HepG2 (cell line): Measurements from ENCODE around the gene NLRC4. TPM values are rescaled to one million over a fixed set of nuclear protein-coding genes. Genes with fewer than 3 reads are reported as not detected.
A peak's percentile ranks its signal among the peaks of the same experiment; 100 is the strongest.

Experiments
- AHDC1 ChIP-seq: sonication (generic); formaldehyde crosslinking; IDR thresholded peaks from 2 replicates; pipeline ENCODE4 v1.5.1; 2020; ENCODE audit warnings: mild to moderate bottlenecking, missing genetic modification reagents, borderline replicate concordance
- CHD2 ChIP-seq: IDR thresholded peaks from 2 replicates; pipeline ENCODE4 v1.6.1; 2011; ENCODE audit warnings: low read depth, low read length, improper control_type of control experiment
- CSRNP2 ChIP-seq: sonication (generic); formaldehyde crosslinking; conservative IDR thresholded peaks from 2 replicates; pipeline ENCODE4 v1.8.0; 2022; ENCODE audit warnings: low read depth, missing genetic modification reagents
- FOXA3 ChIP-seq: IDR thresholded peaks from 2 replicates; pipeline ENCODE4 v1.6.1; 2016; ENCODE audit warnings: missing genetic modification reagents, missing compliant biosample characterization
- FOXC1 ChIP-seq: sonication (generic); formaldehyde crosslinking; IDR thresholded peaks from 2 replicates; pipeline ENCODE4 v1.8.0; 2022; ENCODE audit warnings: mild to moderate bottlenecking, missing genetic modification reagents, borderline replicate concordance
- FOXM1 ChIP-seq: sonication (generic); formaldehyde crosslinking; IDR thresholded peaks from 2 replicates; pipeline ENCODE4 v1.5.0; 2020; ENCODE audit warnings: missing genetic modification reagents
- GTF2F1 ChIP-seq: fragments of 150-350 bp; IDR thresholded peaks from 2 replicates; pipeline ENCODE4 v1.6.1; 2014; ENCODE audit warnings: low read length
- MAFK ChIP-seq, 2 experiments: IDR thresholded peaks in 1 of 2; conservative IDR thresholded peaks in 1 of 2; 2 replicates each; pipeline ENCODE4 v1.6.1; 2011; ENCODE audit warnings: improper control_type of control experiment in 2 of 2, low read length in 2 of 2
- MYNN ChIP-seq: sonication (generic); formaldehyde crosslinking; IDR thresholded peaks from 2 replicates; pipeline ENCODE4 v1.4.0; 2020; ENCODE audit warnings: mild to moderate bottlenecking, low read depth, missing genetic modification reagents
- SSRP1 ChIP-seq: IDR thresholded peaks from 2 replicates; pipeline ENCODE4 v1.6.1; 2016; ENCODE audit warnings: control low read depth
- ZBTB25 ChIP-seq: IDR thresholded peaks from 2 replicates; pipeline ENCODE4 v1.6.1; 2018; ENCODE audit warnings: missing genetic modification reagents
- ZFP36L2 ChIP-seq: sonication (generic); formaldehyde crosslinking; IDR thresholded peaks from 2 replicates; pipeline ENCODE4 v1.4.0; 2020; ENCODE audit warnings: missing genetic modification reagents
- ZMAT3 ChIP-seq: sonication (generic); formaldehyde crosslinking; conservative IDR thresholded peaks from 2 replicates; pipeline ENCODE4 v1.7.0; 2021; ENCODE audit warnings: missing genetic modification reagents
- ZNF12 ChIP-seq: sonication (generic); formaldehyde crosslinking; IDR thresholded peaks from 2 replicates; pipeline ENCODE4 v1.5.0; 2020; ENCODE audit warnings: missing genetic modification reagents
- ZNF230 ChIP-seq: sonication (generic); formaldehyde crosslinking; IDR thresholded peaks from 2 replicates; pipeline ENCODE4 v1.4.0; 2020; ENCODE audit warnings: mild to moderate bottlenecking, missing genetic modification reagents
- ZNF343 ChIP-seq: sonication (generic); formaldehyde crosslinking; IDR thresholded peaks from 2 replicates; pipeline ENCODE4 v1.4.0; 2020; ENCODE audit warnings: mild to moderate bottlenecking, missing genetic modification reagents
- ZNF460 ChIP-seq: sonication (generic); formaldehyde crosslinking; IDR thresholded peaks from 2 replicates; pipeline ENCODE4 v1.5.1; 2020; ENCODE audit warnings: missing genetic modification reagents, mild to moderate bottlenecking, borderline replicate concordance
- ZNF574 ChIP-seq: sonication (generic); formaldehyde crosslinking; IDR thresholded peaks from 2 replicates; pipeline ENCODE4 v1.4.0; 2020; ENCODE audit warnings: missing genetic modification reagents
- ZNF782 ChIP-seq: sonication (generic); formaldehyde crosslinking; IDR thresholded peaks from 2 replicates; pipeline ENCODE4 v1.4.0; 2020; ENCODE audit warnings: missing genetic modification reagents, mild to moderate bottlenecking, borderline replicate concordance
- ZSCAN20 ChIP-seq: sonication (generic); formaldehyde crosslinking; IDR thresholded peaks from 2 replicates; pipeline ENCODE4 v1.4.0; 2020; ENCODE audit warnings: missing genetic modification reagents, mild to moderate bottlenecking, borderline replicate concordance
- polyA plus RNA-seq, 8 experiments: library from polyadenylated mRNA; depleted of rRNA in 3 of 8; stranded (reverse) in 7 of 8; unstranded in 1 of 8; fragments of >200 nt; fragmentation: Illumina TruSeq in 4 of 8; extraction: Trizol in 4 of 8; gene quantifications; 2 replicates each; pipeline versions ENCODE4 v1.2.1 to v1.2.3, GENCODE V29; 2011 to 2016; ENCODE audit warnings: low read depth in 4 of 8, missing spikeins in 1 of 8, mixed read lengths in 1 of 8; ENCODE audit not compliant: insufficient read depth in 1 of 8
- total RNA-seq, 5 experiments: library from RNA; depleted of rRNA; stranded (reverse); fragments of >200 nt; fragmentation: Illumina TruSeq; extraction: Trizol; gene quantifications; 2 replicates each; pipeline ENCODE4 v1.2.3, GENCODE V29; 2016; ENCODE audit warnings: low read depth in 1 of 5

NLRC4 gene
- total and polyA plus RNA-seq, 2 of the 13 experiments (the other 11 are each of a cell fraction or from before 2014, with no cell fraction given): 0.15 to 0.29 TPM

- TF ChIP-seq ZNF343 (CRISPR knock-in tag) (no peak), ZNF12 (CRISPR knock-in tag) (no peak), ZFP36L2 (CRISPR knock-in tag) (no peak), GTF2F1 (no peak), MYNN (CRISPR knock-in tag) (no peak), ZBTB25 (CRISPR knock-in tag) (0 out of 2 replicates have a peak, but pooled peaks have one; percentile 22), MAFK (conservative IDR thresholded peaks at IDR 0.05 in 1 of 2, IDR thresholded peaks at IDR 0.05 in 1 of 2; ENCODE audit: low read length in 2 of 2) (peak in 1 of 2 experiments; percentile 43; a peak in 3 of 4 replicates), AHDC1 (CRISPR knock-in tag) (peak; percentile 41; the same call in 1 of the 2 replicates), ZNF574 (CRISPR knock-in tag) (0 out of 2 replicates have a peak, but pooled peaks have one; percentile 19), CSRNP2 (no peak), ZMAT3 (no peak), ZNF782 (CRISPR knock-in tag) (0 out of 2 replicates have a peak, but pooled peaks have one; percentile 26), ZSCAN20 (CRISPR knock-in tag) (no peak), SSRP1 (CRISPR knock-in tag) (no peak), FOXA3 (CRISPR knock-in tag) (peak; percentile 55; the same call in 1 of the 2 replicates), FOXC1 (CRISPR knock-in tag) (0 out of 2 replicates have a peak, but pooled peaks have one; percentile 59), ZNF230 (CRISPR knock-in tag) (no peak), FOXM1 (no peak), ZNF460 (CRISPR knock-in tag) (no peak), CHD2 (no peak)
Observed at GRCh38 chr2:32250290-32250689, 14.4 kb downstream of the NLRC4 start (continued).
